Activated CD8-positive, alpha-beta T cell treated with anti-CD3 and anti-CD28 coated beads for 36 hours (primary cell): Measurements from ENCODE around the gene CFI. TPM values are rescaled to one million over a fixed set of nuclear protein-coding genes. Genes with fewer than 3 reads are reported as not detected.

Source experiments
- ATAC-seq: fragments of 200-7000 bp; cut with Tn5 transposase; one replicate; pipeline ENCODE4 v1.10.0; 2021; ENCODE audit warnings: mild to moderate bottlenecking, moderate library complexity
- CTCF ChIA-PET: fragments of 350-600 bp; sonication (Branson Sonifier 250); formaldehyde crosslinking; loops from one replicate; lab custom pipeline; 2021; ENCODE audit warnings: antibody characterized with exemption; lab: Charles Lee
- POLR2A ChIA-PET: fragments of 350-600 bp; sonication (Branson Sonifier 250); formaldehyde crosslinking; loops from one replicate; lab custom pipeline; 2021; ENCODE audit warnings: antibody characterized with exemption; lab: Charles Lee
- DNase-seq: peaks from one replicate; pipeline ENCODE4 v3.0.0-alpha.2; 2020
- H3K27ac Mint-ChIP-seq: one replicate; pipeline ENCODE4 v1.8.0; 2021; ENCODE audit warnings: mild to moderate bottlenecking, mixed read lengths
- H3K27me3 Mint-ChIP-seq: one replicate; pipeline ENCODE4 v1.8.0; 2021; ENCODE audit warnings: mixed read lengths
- H3K36me3 Mint-ChIP-seq: one replicate; pipeline ENCODE4 v1.8.0; 2021; ENCODE audit warnings: low read depth, mixed read lengths
- H3K4me1 Mint-ChIP-seq: one replicate; pipeline ENCODE4 v1.8.0; 2021; ENCODE audit warnings: low read depth, mixed read lengths
- H3K4me3 Mint-ChIP-seq: one replicate; pipeline ENCODE4 v1.8.0; 2021; ENCODE audit warnings: mild to moderate bottlenecking, moderate library complexity, mixed read lengths
- H3K9me3 Mint-ChIP-seq: one replicate; pipeline ENCODE4 v1.8.0; 2021; ENCODE audit warnings: mixed read lengths
- intact Hi-C: fragments of 100-400 bp; cut with micrococcal nuclease; formaldehyde crosslinking; loops from one replicate; pipeline ENCODE4 v1.10.0; 2022
- total RNA-seq, 2 experiments: library from RNA; stranded (reverse); gene quantifications; one replicate each; pipeline ENCODE4 v1.2.3, GENCODE V29; 2021
- TF ChIP-seq, protein P1 (sequence below): fragments of 200-600 bp; IDR thresholded peaks from one replicate; pipeline ENCODE4 v1.8.0; 2022; ENCODE audit warnings: antibody characterized with exemption, mild to moderate bottlenecking

The CFI gene
- total RNA-seq, 2 experiments from 2014 or later, result not detected

DNA sequence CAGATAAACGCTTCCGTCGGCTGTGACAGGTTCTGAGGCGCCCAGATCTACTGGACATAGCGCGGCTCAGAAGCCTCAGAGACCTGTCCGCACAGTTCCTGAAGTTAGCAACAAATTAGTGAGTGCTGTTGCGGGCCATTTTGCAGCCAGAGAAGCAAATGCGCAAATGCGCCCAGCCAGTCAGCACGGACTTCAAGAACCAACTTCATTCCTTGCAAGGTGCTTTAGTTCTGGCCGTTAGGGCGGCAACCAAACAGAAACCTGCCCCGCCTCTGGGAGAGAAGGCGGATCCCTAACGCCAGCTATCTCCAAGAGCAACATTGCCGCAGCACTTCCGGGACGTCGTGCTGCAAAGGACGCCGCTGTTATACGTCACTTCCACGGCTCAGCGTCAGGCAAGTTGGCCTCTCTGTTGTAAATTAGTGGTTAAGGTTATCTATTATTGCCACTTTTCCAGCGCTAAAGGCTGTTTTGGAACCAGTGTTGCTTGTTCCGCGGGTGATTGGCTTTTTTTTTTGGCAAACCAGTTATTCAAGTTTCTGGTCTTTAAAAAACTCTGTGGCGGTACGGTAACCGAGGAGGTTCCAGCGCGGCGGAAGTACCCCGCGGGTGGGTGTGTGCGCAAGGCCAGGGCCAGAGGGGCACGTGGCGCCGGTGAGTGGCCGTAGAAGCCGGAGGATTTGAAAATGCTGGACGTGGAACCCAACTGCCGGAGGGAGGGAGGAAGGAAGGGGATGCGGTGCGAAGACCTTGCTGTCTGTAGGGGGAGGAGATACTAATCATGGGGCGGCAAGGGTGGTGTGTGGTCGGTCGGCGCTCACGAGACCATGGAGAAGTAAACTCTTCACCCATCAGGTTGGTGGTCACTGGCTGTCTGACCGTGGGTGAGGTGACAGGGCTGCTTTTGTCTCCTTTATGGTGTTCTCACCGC is 13.6 kb upstream of the CFI start, which contains the start of gene GAR1:
Gene GAR1, plus strand, starts transcription at position 612 of the 931 bp plus-strand sequence. CDS start 403 bp downstream, outside the sequence.
- Mint-ChIP-seq H3K27ac (peak within 1 kb of the TSS; percentile 98), H3K36me3 (peaks cover 43% of the 10 kb centered on the region), H3K4me1 (peaks cover 44% of the 10 kb centered on the region), H3K27me3 (no peaks in the 10 kb centered on the region), H3K9me3 (no peaks in the 10 kb centered on the region), H3K4me3 (peak within 1 kb of the TSS; percentile 95)
- intact Hi-C loops, result loop anchor here (5.0 kb wide), 1 partner anchor 393 kb away; no protein-coding TSS in a partner anchor
- TF ChIP-seq, protein P1, sequence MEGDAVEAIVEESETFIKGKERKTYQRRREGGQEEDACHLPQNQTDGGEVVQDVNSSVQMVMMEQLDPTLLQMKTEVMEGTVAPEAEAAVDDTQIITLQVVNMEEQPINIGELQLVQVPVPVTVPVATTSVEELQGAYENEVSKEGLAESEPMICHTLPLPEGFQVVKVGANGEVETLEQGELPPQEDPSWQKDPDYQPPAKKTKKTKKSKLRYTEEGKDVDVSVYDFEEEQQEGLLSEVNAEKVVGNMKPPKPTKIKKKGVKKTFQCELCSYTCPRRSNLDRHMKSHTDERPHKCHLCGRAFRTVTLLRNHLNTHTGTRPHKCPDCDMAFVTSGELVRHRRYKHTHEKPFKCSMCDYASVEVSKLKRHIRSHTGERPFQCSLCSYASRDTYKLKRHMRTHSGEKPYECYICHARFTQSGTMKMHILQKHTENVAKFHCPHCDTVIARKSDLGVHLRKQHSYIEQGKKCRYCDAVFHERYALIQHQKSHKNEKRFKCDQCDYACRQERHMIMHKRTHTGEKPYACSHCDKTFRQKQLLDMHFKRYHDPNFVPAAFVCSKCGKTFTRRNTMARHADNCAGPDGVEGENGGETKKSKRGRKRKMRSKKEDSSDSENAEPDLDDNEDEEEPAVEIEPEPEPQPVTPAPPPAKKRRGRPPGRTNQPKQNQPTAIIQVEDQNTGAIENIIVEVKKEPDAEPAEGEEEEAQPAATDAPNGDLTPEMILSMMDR, result no peak
- POLR2A ChIA-PET, result interaction anchor here (0.6 to 1.2 kb wide), 2 partner anchors 20 to 104 kb away, joined by 3 read pairs; no protein-coding TSS in a partner anchor
- peak; percentile 94 for DNase-seq
- peak; percentile 95 for ATAC-seq
- CTCF ChIA-PET, result interaction anchor here (0.8 to 2.5 kb wide), 6 partner anchors 9 to 382 kb away, joined by 3 to 17 read pairs (median 4); partner anchors contain the start of genes CASP6, RRH and SEC24B

DNA sequence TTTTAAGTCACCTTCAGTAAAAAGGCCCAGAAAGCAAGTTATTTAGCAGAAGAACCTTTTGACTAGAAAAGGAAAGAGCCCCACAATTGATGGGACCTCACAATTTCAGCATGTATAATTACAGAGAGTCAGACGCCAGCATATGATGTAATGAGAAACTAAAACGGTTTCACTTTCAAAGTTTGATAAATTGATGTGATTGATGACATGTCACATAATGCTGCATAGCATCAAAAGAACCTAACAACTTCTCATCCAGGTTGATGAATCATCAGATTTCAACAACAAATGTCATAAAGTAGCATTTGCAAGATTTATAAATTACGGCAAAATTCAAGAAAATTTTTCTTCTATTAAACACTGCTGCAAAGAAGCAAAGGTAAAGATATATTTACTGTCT is 9.9 kb upstream of the CFI start:
- ChIA-PET CTCF (no interaction called here), POLR2A (no interaction called here)
- ATAC-seq (no peak), DNase-seq (no peak)
- Mint-ChIP-seq H3K27me3 (no peaks in the 10 kb centered on the region), H3K36me3 (peaks cover 12% of the 10 kb centered on the region), H3K9me3 (no peaks in the 10 kb centered on the region), H3K4me1 (peaks cover 9% of the 10 kb centered on the region), H3K4me3 (no peak overlapping the region), H3K27ac (no peak overlapping the region)
- TF ChIP-seq, protein P1, result no peak
- intact Hi-C loops, result no loop called here

DNA sequence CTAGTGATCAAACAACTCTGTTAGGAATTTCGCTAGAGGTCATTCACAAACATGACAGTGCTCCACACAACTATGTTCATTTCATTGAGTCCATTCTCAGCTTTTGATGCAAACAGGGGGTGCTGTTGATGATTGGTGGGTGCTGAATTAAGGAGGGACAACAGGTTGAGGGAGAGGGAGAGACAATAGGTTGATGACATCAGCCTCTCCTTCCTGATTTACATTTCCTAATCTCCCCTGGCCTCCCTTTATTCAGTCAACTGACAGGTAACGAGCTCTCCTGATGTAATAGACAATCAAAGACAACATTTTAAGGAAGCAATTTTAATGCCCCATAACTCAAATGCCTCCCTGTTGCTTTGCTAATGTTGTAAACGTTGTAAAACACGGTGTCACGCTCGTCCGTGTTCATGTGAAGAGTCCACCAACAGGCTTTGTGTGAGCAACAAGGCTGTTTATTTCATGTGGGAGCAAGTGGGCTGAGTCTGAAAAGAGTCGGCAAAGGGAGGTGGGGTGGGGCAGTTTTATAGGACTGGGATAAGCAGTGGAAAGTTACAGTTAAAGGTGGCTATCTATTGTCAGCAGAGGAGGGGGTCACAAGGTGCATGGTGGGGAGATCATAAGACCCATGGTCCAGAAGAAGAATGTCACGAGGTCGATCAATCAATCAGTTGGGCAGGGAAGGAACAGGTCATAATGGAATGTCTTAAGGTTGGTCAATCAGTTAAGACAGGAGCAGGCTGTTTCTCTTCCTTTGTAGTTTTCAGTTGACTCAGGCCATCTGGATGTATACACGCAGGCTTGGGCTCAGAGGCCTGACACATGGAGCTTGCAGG is 9.0 kb upstream of the CFI start:
- intact Hi-C loops, result no loop called here
- DNase-seq, result no peak
- Mint-ChIP-seq H3K4me3 (no peak overlapping the region), H3K4me1 (peaks cover 4% of the 10 kb centered on the region), H3K36me3 (peaks cover 4% of the 10 kb centered on the region), H3K9me3 (no peaks in the 10 kb centered on the region), H3K27me3 (no peaks in the 10 kb centered on the region), H3K27ac (no peak overlapping the region)
- ChIA-PET POLR2A (interaction anchor here (0.7 kb wide), 1 partner anchor 39 kb away, joined by 3 read pairs; no protein-coding TSS in a partner anchor), CTCF (no interaction called here)
- TF ChIP-seq, protein P1, result no peak
- no peak for ATAC-seq

DNA sequence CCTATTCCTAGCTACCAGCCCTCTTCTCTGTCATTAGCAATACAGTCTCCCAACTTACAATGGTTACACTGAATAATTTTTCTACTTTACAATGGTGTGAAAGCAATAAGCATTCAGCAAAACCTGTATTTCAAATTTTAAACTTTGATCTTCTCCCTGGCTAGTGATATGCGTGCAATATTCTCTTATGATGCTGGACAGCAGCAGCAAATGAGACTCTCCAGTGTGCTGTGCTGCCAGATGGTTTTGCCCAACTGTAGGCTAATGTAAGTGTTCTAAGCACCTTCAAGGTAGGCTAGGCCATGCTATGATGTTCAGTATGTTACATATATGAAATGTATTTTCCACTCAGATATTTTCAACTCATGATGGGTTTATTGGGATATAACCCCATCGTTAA is 7.9 kb upstream of the CFI start:
- peaks cover 1% of the 10 kb centered on the region for H3K27me3 Mint-ChIP-seq
- intact Hi-C loops, result no loop called here
- no peak for DNase-seq
- peaks cover 1% of the 10 kb centered on the region for H3K4me1 Mint-ChIP-seq
- ChIA-PET CTCF (no interaction called here), POLR2A (interaction anchor here (0.7 kb wide), 1 partner anchor 37 kb away, joined by 3 read pairs; no protein-coding TSS in a partner anchor)
- no peak for ATAC-seq
- H3K9me3 Mint-ChIP-seq, result no peaks in the 10 kb centered on the region
- H3K27ac Mint-ChIP-seq, result no peak overlapping the region
- TF ChIP-seq, protein P1, result no peak
- no peak overlapping the region for H3K4me3 Mint-ChIP-seq
- no peaks in the 10 kb centered on the region for H3K36me3 Mint-ChIP-seq
